GM23338 (cell line): ENCODE data around the gene LCE3B. TPM values are rescaled to one million over a fixed set of nuclear protein-coding genes. Genes with fewer than 3 reads are reported as not detected.

Source experiments
- ATAC-seq: fragments of 200-7000 bp; cut with Tn5 transposase; 3 replicates; pipeline ENCODE4 v1.9.1; 2020
- DNase-seq: peaks from one replicate; pipeline ENCODE4 v3.0.0-alpha.2; 2015; ENCODE audit warnings: low spot score
- H2AFZ ChIP-seq: fragments of 200-600 bp; sonication (generic); 2 replicates; pipeline ENCODE4 v1.8.0; 2016; ENCODE audit warnings: antibody characterized with exemption, mild to moderate bottlenecking, moderate library complexity
- H3F3A ChIP-seq: fragments of 200-600 bp; sonication (generic); replicated peaks from 2 replicates; pipeline ENCODE4 v1.8.0; 2017; ENCODE audit warnings: antibody characterized with exemption, mixed run types, low read depth
- H3K27ac ChIP-seq: fragments of 200-600 bp; sonication (generic); 2 replicates; pipeline ENCODE4 v1.6.1; 2016; ENCODE audit warnings: low read depth
- H3K27me3 ChIP-seq: fragments of 200-600 bp; sonication (generic); 2 replicates; pipeline ENCODE4 v1.8.0; 2016; ENCODE audit warnings: mild to moderate bottlenecking, mixed run types, moderate library complexity; ENCODE audit not compliant: insufficient read depth
- H3K36me3 ChIP-seq: fragments of 200-600 bp; sonication (generic); 2 replicates; pipeline ENCODE4 v1.8.0; 2016; ENCODE audit warnings: mild to moderate bottlenecking; ENCODE audit not compliant: insufficient read depth
- H3K4me1 ChIP-seq: fragments of 200-600 bp; sonication (generic); 2 replicates; pipeline ENCODE4 v1.8.0; 2016; ENCODE audit warnings: mild to moderate bottlenecking, moderate library complexity; ENCODE audit not compliant: insufficient read depth
- H3K4me2 ChIP-seq: fragments of 200-600 bp; sonication (generic); 2 replicates; pipeline ENCODE4 v1.7.1; 2017; ENCODE audit warnings: mixed run types
- H3K4me3 ChIP-seq: fragments of 200-600 bp; sonication (generic); 2 replicates; pipeline ENCODE4 v1.6.1; 2016; ENCODE audit warnings: mixed run types
- H3K79me2 ChIP-seq: fragments of 200-600 bp; sonication (generic); replicated peaks from 2 replicates; pipeline ENCODE4 v1.8.0; 2017; ENCODE audit warnings: mild to moderate bottlenecking; ENCODE audit not compliant: insufficient read depth
- H3K9me2 ChIP-seq: fragments of 200-600 bp; sonication (generic); 2 replicates; pipeline ENCODE4 v1.8.0; 2017; ENCODE audit not compliant: insufficient read depth
- H4K20me1 ChIP-seq: fragments of 200-600 bp; sonication (generic); replicated peaks from 2 replicates; pipeline ENCODE4 v1.8.0; 2017; ENCODE audit warnings: mild to moderate bottlenecking; ENCODE audit not compliant: insufficient read depth
- H3K27ac Mint-ChIP-seq: 2 replicates; pipeline ENCODE4 v1.8.0; 2020; ENCODE audit warnings: inconsistent platforms, mild to moderate bottlenecking, moderate library complexity, mixed read lengths
- H3K27me3 Mint-ChIP-seq: 3 replicates; pipeline ENCODE4 v1.8.0; 2022; ENCODE audit warnings: low read depth, mild to moderate bottlenecking, moderate library complexity, mixed read lengths, inconsistent platforms; ENCODE audit not compliant: insufficient read depth, poor library complexity
- H3K36me3 Mint-ChIP-seq: 3 replicates; pipeline ENCODE4 v1.8.0; 2021; ENCODE audit warnings: low read depth, mild to moderate bottlenecking, inconsistent platforms, moderate library complexity, mixed read lengths
- H3K4me1 Mint-ChIP-seq: 3 replicates; pipeline ENCODE4 v1.8.0; 2020; ENCODE audit warnings: mild to moderate bottlenecking, inconsistent platforms, mixed read lengths
- H3K4me3 Mint-ChIP-seq: 3 replicates; pipeline ENCODE4 v1.8.0; 2021; ENCODE audit warnings: moderate library complexity, mild to moderate bottlenecking, inconsistent platforms, mixed read lengths
- H3K9me3 Mint-ChIP-seq: 3 replicates; pipeline ENCODE4 v1.8.0; 2020; ENCODE audit warnings: moderate library complexity, mild to moderate bottlenecking, inconsistent platforms, mixed read lengths
- EZH2 ChIP-seq: fragments of 200-600 bp; sonication (generic); IDR thresholded peaks from one replicate; pipeline ENCODE4 v1.8.0; 2017; ENCODE audit warnings: antibody characterized with exemption, mild to moderate bottlenecking, low read depth; ENCODE audit not compliant: unreplicated experiment
- EZH2phosphoT487 ChIP-seq: fragments of 200-600 bp; sonication (generic); IDR thresholded peaks from one replicate; pipeline ENCODE4 v1.8.1; 2018; ENCODE audit warnings: antibody characterized with exemption; ENCODE audit not compliant: unreplicated experiment
- JUNB ChIP-seq: IDR thresholded peaks from one replicate; pipeline ENCODE4 v1.6.1; 2016; ENCODE audit warnings: antibody characterized with exemption; ENCODE audit not compliant: unreplicated experiment
- NANOG ChIP-seq: IDR thresholded peaks from 2 replicates; pipeline ENCODE4 v1.6.1; 2016; ENCODE audit warnings: antibody characterized with exemption, borderline replicate concordance
- ZNF114 ChIP-seq: fragments of 250-450 bp; sonication (Bioruptor Pico); IDR thresholded peaks from 2 replicates; pipeline ENCODE4 v1.5.0; 2020; ENCODE audit warnings: mild to moderate bottlenecking, moderate library complexity
- polyA plus RNA-seq: library from polyadenylated mRNA; unstranded; fragments of >200 nt; fragmentation: Nextera tagmentation; extraction: Ambion mirVana; gene quantifications from 2 replicates; pipeline ENCODE4 v1.2.1, GENCODE V29; 2016
- total RNA-seq: library from RNA; depleted of rRNA; stranded (reverse); fragments of >200 nt; shearing (Covaris generic); gene quantifications from 2 replicates; pipeline ENCODE4 v1.2.3, GENCODE V29; 2014
- TF ChIP-seq, protein P1 (sequence below): IDR thresholded peaks from one replicate; pipeline ENCODE4 v1.6.1; 2018; ENCODE audit warnings: antibody characterized with exemption; ENCODE audit not compliant: unreplicated experiment
- TF ChIP-seq, protein P2 (sequence below): fragments of 250-450 bp; sonication (Bioruptor Pico); IDR thresholded peaks from 2 replicates; pipeline ENCODE4 v1.5.0; 2020; ENCODE audit warnings: mild to moderate bottlenecking, moderate library complexity
- TF ChIP-seq, protein P3 (sequence below): IDR thresholded peaks from 2 replicates; pipeline ENCODE4 v1.6.1; 2016; ENCODE audit warnings: antibody characterized with exemption

The LCE3B gene
- total and polyA plus RNA-seq, 2 experiments from 2014 or later = not detected

DNA sequence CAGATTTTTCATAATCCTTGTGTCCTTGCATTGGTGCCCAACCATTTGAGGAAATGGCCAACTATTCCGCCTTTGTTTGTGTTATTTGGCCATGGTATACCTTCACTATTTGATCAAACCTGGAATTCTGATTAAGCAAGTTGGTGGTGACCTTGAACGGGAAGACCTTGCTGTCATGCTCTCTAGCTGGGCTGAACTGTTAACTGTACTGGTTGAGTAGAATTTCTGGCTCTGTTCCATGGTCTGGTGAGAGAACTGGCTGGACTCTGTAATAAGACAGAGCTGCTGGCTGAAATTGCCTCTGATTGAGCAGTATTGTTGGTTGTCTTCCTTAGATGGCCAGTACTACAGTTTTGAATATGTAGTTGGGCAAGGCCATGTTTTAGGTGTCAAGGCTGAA is 16.6 kb upstream of the LCE3B start (continued):
- TF ChIP-seq, protein P1, sequence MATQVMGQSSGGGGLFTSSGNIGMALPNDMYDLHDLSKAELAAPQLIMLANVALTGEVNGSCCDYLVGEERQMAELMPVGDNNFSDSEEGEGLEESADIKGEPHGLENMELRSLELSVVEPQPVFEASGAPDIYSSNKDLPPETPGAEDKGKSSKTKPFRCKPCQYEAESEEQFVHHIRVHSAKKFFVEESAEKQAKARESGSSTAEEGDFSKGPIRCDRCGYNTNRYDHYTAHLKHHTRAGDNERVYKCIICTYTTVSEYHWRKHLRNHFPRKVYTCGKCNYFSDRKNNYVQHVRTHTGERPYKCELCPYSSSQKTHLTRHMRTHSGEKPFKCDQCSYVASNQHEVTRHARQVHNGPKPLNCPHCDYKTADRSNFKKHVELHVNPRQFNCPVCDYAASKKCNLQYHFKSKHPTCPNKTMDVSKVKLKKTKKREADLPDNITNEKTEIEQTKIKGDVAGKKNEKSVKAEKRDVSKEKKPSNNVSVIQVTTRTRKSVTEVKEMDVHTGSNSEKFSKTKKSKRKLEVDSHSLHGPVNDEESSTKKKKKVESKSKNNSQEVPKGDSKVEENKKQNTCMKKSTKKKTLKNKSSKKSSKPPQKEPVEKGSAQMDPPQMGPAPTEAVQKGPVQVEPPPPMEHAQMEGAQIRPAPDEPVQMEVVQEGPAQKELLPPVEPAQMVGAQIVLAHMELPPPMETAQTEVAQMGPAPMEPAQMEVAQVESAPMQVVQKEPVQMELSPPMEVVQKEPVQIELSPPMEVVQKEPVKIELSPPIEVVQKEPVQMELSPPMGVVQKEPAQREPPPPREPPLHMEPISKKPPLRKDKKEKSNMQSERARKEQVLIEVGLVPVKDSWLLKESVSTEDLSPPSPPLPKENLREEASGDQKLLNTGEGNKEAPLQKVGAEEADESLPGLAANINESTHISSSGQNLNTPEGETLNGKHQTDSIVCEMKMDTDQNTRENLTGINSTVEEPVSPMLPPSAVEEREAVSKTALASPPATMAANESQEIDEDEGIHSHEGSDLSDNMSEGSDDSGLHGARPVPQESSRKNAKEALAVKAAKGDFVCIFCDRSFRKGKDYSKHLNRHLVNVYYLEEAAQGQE = no peak

DNA sequence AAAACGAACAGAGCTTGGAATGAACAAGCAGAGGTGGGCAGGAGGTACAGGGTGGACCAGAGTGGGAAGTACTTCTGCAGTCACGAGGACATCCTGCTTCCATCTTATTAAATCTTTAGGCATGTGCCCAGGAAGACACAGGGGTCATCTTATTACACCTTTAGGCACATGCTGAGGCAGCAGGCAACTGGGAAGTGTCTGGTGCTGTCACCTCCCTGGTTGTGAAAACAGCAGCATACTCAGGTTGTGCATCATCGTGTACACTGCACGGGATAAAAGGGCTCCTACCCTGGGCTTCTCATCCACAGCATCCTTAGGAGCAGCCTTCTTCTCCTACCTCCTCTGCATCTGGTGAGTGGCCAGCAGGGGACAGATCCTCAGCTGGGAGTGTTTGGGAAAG is 13.7 kb upstream of the LCE3B start, which contains the start of gene LCE3C:
Gene LCE3C (plus strand): TSS at position 301 of the 400 bp plus-strand sequence. CDS start 498 bp downstream, outside the sequence.
- DNase-seq = no peak
- Histone ChIP-seq H3K9me2 (no peaks in the 10 kb centered on the region), H3K4me2 (no peak within 1 kb of the TSS), H3K27me3 (no peaks in the 10 kb centered on the region), H4K20me1 (no peaks in the 10 kb centered on the region), H3K4me3 (no peak within 1 kb of the TSS), H3K79me2 (no peaks in the 10 kb centered on the region), H3K4me1 (no peaks in the 10 kb centered on the region), H2AFZ (no peak within 1 kb of the TSS), H3K27ac (no peak within 1 kb of the TSS), H3K36me3 (no peaks in the 10 kb centered on the region), H3F3A (no peaks in the 10 kb centered on the region)
- Mint-ChIP-seq H3K27ac (no peak within 1 kb of the TSS), H3K27me3 (no peaks in the 10 kb centered on the region), H3K4me3 (no peak within 1 kb of the TSS), H3K36me3 (no peaks in the 10 kb centered on the region), H3K4me1 (no peaks in the 10 kb centered on the region), H3K9me3 (no peaks in the 10 kb centered on the region)
- no peak for TF ChIP-seq ZNF114 (CRISPR knock-in tag)
- TF ChIP-seq, protein P2, sequence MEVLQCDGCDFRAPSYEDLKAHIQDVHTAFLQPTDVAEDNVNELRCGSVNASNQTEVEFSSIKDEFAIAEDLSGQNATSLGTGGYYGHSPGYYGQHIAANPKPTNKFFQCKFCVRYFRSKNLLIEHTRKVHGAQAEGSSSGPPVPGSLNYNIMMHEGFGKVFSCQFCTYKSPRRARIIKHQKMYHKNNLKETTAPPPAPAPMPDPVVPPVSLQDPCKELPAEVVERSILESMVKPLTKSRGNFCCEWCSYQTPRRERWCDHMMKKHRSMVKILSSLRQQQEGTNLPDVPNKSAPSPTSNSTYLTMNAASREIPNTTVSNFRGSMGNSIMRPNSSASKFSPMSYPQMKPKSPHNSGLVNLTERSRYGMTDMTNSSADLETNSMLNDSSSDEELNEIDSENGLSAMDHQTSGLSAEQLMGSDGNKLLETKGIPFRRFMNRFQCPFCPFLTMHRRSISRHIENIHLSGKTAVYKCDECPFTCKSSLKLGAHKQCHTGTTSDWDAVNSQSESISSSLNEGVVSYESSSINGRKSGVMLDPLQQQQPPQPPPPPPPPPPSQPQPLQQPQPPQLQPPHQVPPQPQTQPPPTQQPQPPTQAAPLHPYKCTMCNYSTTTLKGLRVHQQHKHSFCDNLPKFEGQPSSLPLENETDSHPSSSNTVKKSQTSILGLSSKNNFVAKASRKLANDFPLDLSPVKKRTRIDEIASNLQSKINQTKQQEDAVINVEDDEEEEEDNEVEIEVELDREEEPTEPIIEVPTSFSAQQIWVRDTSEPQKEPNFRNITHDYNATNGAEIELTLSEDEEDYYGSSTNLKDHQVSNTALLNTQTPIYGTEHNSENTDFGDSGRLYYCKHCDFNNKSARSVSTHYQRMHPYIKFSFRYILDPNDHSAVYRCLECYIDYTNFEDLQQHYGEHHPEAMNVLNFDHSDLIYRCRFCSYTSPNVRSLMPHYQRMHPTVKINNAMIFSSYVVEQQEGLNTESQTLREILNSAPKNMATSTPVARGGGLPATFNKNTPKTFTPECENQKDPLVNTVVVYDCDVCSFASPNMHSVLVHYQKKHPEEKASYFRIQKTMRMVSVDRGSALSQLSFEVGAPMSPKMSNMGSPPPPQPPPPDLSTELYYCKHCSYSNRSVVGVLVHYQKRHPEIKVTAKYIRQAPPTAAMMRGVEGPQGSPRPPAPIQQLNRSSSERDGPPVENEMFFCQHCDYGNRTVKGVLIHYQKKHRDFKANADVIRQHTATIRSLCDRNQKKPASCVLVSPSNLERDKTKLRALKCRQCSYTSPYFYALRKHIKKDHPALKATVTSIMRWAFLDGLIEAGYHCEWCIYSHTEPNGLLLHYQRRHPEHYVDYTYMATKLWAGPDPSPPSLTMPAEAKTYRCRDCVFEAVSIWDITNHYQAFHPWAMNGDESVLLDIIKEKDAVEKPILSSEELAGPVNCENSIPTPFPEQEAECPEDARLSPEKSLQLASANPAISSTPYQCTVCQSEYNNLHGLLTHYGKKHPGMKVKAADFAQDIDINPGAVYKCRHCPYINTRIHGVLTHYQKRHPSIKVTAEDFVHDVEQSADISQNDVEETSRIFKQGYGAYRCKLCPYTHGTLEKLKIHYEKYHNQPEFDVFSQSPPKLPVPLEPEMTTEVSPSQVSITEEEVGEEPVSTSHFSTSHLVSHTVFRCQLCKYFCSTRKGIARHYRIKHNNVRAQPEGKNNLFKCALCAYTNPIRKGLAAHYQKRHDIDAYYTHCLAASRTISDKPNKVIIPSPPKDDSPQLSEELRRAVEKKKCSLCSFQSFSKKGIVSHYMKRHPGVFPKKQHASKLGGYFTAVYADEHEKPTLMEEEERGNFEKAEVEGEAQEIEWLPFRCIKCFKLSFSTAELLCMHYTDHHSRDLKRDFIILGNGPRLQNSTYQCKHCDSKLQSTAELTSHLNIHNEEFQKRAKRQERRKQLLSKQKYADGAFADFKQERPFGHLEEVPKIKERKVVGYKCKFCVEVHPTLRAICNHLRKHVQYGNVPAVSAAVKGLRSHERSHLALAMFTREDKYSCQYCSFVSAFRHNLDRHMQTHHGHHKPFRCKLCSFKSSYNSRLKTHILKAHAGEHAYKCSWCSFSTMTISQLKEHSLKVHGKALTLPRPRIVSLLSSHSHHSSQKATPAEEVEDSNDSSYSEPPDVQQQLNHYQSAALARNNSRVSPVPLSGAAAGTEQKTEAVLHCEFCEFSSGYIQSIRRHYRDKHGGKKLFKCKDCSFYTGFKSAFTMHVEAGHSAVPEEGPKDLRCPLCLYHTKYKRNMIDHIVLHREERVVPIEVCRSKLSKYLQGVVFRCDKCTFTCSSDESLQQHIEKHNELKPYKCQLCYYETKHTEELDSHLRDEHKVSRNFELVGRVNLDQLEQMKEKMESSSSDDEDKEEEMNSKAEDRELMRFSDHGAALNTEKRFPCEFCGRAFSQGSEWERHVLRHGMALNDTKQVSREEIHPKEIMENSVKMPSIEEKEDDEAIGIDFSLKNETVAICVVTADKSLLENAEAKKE = no peak
- TF ChIP-seq EZH2 = no peak
- TF ChIP-seq, protein P3, sequence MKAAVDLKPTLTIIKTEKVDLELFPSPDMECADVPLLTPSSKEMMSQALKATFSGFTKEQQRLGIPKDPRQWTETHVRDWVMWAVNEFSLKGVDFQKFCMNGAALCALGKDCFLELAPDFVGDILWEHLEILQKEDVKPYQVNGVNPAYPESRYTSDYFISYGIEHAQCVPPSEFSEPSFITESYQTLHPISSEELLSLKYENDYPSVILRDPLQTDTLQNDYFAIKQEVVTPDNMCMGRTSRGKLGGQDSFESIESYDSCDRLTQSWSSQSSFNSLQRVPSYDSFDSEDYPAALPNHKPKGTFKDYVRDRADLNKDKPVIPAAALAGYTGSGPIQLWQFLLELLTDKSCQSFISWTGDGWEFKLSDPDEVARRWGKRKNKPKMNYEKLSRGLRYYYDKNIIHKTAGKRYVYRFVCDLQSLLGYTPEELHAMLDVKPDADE = no peak
- no peak for TF ChIP-seq EZH2phosphoT487
- TF ChIP-seq JUNB = no peak
- TF ChIP-seq NANOG = no peak
- ATAC-seq = no peak
